Thymus (tissue), 11 donors: ENCODE results near the gene CD28. TPM values are rescaled to one million over a fixed set of nuclear protein-coding genes. Genes with fewer than 3 reads are reported as not detected.
A peak's percentile ranks its signal among the peaks of the same experiment; 100 is the strongest.

Experiments used
- DNase-seq, 9 donors: peaks; one replicate each; pipeline ENCODE4 v3.0.0-alpha.2; 2013; ENCODE audit warnings: low spot score in 9 of 9, low read depth in 6 of 9, missing footprints in 1 of 9
- H3K27ac ChIP-seq, 2 donors: one replicate each; pipeline ENCODE4 v1.5.1; 2013; ENCODE audit warnings: control low read depth in 1 of 2, low read depth in 1 of 2, low read length in 1 of 2, mild to moderate bottlenecking in 1 of 2, moderate library complexity in 1 of 2
- H3K27me3 ChIP-seq, 2 donors: one replicate each; pipeline ENCODE4 v1.5.1; 2013; ENCODE audit warnings: low read length in 1 of 2; ENCODE audit not compliant: control insufficient read depth in 2 of 2, insufficient read depth in 1 of 2
- H3K36me3 ChIP-seq, 2 donors: one replicate each; pipeline ENCODE4 v1.5.1; 2013; ENCODE audit warnings: low read length in 1 of 2, mild to moderate bottlenecking in 1 of 2, moderate library complexity in 1 of 2; ENCODE audit not compliant: control insufficient read depth in 2 of 2, insufficient read depth in 2 of 2
- H3K4me1 ChIP-seq, 2 donors: one replicate each; pipeline ENCODE4 v1.5.1; 2013; ENCODE audit warnings: low read length in 2 of 2; ENCODE audit not compliant: control insufficient read depth in 2 of 2, insufficient read depth in 2 of 2
- H3K4me3 ChIP-seq, 2 donors: one replicate each; pipeline ENCODE4 v1.5.1; 2013; ENCODE audit warnings: low read length in 2 of 2, control low read depth in 1 of 2, mild to moderate bottlenecking in 1 of 2
- H3K9me3 ChIP-seq, 2 donors: one replicate each; pipeline ENCODE4 v1.5.1; 2013; ENCODE audit warnings: low read length in 1 of 2, mild to moderate bottlenecking in 1 of 2; ENCODE audit not compliant: control insufficient read depth in 2 of 2, insufficient read depth in 1 of 2
- WGBS: extraction: QIAGEN DNeasy Blood & Tissue Kit; methylation state at CpG from one replicate; pipeline ENCODE4 v1.1.7; 2013; 5-methylcytosine and 5-hydroxymethylcytosine counted together
- polyA plus RNA-seq: library from polyadenylated mRNA; stranded (reverse); fragments of 200-250 nt; gene quantifications from one replicate; pipeline ENCODE4 v1.2.3, GENCODE V29; 2013
- total RNA-seq: library from RNA; stranded (reverse); fragments of 120-200 nt; gene quantifications from one replicate; pipeline ENCODE4 v1.2.4, GENCODE V29; 2013
- donor health status: healthy.

Gene CD28
- total and polyA plus RNA-seq, 2 donors, result 27.2 to 42.8 TPM

DNA sequence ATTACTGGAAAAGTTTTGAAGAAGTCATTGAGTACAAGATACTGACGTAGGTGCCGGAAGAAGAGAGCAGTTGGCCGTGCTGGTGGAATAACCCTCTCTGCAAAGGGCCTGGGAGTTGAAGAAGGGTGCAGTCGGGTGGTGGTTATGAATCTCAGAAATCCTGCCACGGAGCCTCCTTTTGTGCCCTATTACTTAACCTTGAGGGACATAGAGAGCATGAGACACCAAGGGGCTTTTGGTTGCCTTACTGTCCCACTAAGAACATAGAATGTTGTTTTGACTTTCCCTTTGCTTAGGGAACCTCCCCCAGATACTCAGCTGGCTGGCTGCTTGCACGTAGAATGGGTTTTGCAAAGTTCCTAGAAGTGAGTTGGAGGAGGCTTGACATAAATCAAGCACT is 1.3 kb upstream of the CD28 start:
- Histone ChIP-seq H3K4me1 (peaks cover 10 to 32% of the 10 kb centered on the region in 2 donors), H3K9me3 (no peaks in the 10 kb centered on the region), H3K36me3 (peaks cover 0 to 4% of the 10 kb centered on the region in 2 donors), H3K27me3 (no peaks in the 10 kb centered on the region), H3K4me3 (peak overlapping the region in 1 of 2 donors; percentile 17), H3K27ac (peak overlapping the region; percentile 57 to 92)
- WGBS, result 55% methylated on average over 6 of the region's 6 CpGs
- DNase-seq, result peak in 4 of 9 donors; percentile 48 to 78 (median 52)

DNA sequence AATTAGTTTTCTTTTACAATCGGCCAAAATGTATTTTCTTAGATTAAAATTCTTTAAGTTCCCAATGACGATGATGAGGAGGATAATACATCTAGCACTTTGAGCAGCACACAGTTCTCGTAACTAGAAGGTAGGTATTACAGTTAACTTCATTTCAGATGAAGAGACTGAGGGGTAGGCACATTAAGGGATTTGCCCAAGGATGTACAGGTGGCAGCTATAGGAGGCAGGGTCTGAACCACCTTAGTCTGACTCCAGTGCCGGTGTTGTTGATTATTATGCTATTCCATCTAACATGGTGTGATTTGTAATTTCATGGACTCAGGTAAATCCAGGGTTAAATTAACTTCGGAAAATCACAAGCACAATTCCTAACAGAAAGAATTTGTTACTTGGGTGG is 1.1 kb downstream of the CD28 start:
- peak overlapping the region; percentile 79 to 84 for H3K27ac ChIP-seq
- no peaks in the 10 kb centered on the region for H3K9me3 ChIP-seq
- H3K27me3 ChIP-seq, result no peaks in the 10 kb centered on the region
- H3K4me3 ChIP-seq, result peak overlapping the region; percentile 55 to 62
- H3K4me1 ChIP-seq, result peaks cover 14 to 48% of the 10 kb centered on the region in 2 donors
- H3K36me3 ChIP-seq, result peaks cover 0 to 15% of the 10 kb centered on the region in 2 donors
- peak in 1 of 9 donors; percentile 62 for DNase-seq
- WGBS, result 77% methylated on average over 5 of the region's 5 CpGs

DNA sequence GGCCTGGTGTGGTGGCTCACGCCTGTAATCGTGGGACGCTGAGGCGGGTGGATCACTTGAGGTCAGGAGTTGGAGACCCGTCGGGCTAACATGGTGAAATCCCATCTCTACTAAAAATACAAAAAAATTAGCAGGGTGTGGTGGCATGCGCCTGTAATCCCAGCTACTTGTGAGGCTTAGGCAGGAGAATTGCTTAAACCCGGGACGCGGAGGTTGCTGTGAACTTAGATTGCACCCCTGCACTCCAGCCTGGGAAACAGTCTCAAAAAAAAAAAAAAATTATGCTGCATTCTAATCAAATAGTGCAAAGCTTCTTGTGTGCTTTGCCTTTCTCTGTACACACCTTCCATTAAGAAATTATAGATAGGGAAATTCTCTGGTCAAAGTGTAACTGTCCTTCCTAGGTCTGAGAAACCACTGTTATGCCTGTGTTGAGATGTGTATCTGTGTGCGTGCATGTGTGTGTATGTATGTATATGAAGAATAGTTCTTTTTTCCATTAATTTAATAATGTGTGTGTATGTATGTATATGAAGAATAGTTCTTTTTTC is 2.5 kb downstream of the CD28 start:
- DNase-seq, result peak in 1 of 9 donors; percentile 50
- WGBS, result 84% methylated on average over 11 of the region's 11 CpGs
- H3K27ac ChIP-seq, result peak overlapping the region; percentile 79 to 80

DNA sequence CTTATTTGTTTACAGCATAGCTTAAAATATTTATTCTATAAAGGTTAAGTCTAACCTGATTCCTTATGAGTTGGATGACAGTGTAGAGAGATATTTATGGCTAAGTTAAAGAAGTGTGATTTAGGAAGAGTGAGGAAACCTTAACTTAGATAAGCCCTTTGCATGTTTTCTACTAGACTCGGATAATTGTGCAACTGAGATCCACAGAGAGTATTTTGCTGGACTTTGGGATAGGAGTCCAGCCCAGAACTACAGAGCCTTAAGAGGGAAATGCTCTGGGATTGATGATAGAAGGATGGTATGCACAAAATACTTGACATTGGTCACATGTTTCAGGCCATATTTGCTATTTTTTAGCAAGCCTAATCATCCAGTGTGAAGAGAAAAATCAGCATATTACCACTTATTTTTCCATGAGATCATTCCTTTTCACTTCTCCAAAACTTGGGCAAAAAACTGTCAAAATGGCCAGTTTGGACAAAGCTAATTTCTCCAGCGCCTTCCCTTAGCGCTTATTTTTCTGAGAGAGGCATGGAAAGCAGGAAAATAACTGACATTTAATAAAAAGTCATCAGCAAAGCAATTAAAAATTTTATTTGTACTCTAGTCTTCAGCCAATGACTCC is 3.1 kb downstream of the CD28 start:
- Histone ChIP-seq H3K4me3 (peak overlapping the region; percentile 46 to 55), H3K27me3 (no peaks in the 10 kb centered on the region), H3K9me3 (no peaks in the 10 kb centered on the region), H3K36me3 (peaks cover 0 to 21% of the 10 kb centered on the region in 2 donors), H3K4me1 (peaks cover 23 to 57% of the 10 kb centered on the region in 2 donors), H3K27ac (peak overlapping the region; percentile 79 to 80)
- DNase-seq, result no peak
- WGBS, result 92% methylated on average over 3 of the region's 3 CpGs

More for the DNA sequence above, 2.5 kb downstream of the CD28 start:
- peaks cover 19 to 57% of the 10 kb centered on the region in 2 donors for H3K4me1 ChIP-seq
- H3K36me3 ChIP-seq, result peaks cover 0 to 15% of the 10 kb centered on the region in 2 donors
- H3K4me3 ChIP-seq, result peak overlapping the region; percentile 55 to 62
- no peaks in the 10 kb centered on the region for H3K27me3 ChIP-seq
- H3K9me3 ChIP-seq, result no peaks in the 10 kb centered on the region

GRCh38 chr2:203710226-203710625 is 3.8 kb downstream of the CD28 start:
- no peak for DNase-seq
- Histone ChIP-seq H3K9me3 (no peaks in the 10 kb centered on the region), H3K4me1 (peaks cover 26 to 57% of the 10 kb centered on the region in 2 donors), H3K27me3 (no peaks in the 10 kb centered on the region), H3K36me3 (peaks cover 0 to 23% of the 10 kb centered on the region in 2 donors), H3K27ac (peak overlapping the region; percentile 66 to 79), H3K4me3 (peak overlapping the region; percentile 46 to 55)
- 58% methylated on average over 4 of the region's 4 CpGs for WGBS

DNA sequence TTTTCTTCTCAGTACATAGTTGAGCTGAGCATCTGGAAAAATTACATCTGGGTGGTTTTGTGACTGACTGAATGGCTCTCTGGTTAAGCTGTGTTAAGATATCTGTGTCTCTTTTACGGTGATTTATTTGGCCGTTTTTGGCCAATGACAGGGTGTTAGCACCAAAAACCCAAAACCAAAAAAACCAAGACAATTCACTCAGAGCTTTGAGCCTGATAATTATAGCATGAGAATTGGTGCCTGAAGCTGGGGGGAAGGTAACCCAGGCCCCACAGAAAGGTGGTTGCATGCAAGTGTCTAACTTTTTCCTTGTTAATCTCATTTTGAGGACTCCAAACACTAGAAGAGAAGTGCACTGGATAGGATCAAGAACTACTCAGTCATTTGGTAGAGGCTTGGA is 4.5 kb downstream of the CD28 start:
- no peaks in the 10 kb centered on the region for H3K9me3 ChIP-seq
- peaks cover 4 to 30% of the 10 kb centered on the region in 2 donors for H3K36me3 ChIP-seq
- H3K4me1 ChIP-seq, result peaks cover 24 to 58% of the 10 kb centered on the region in 2 donors
- WGBS, result 80% methylated on average over 2 of the region's 2 CpGs
- peak overlapping the region; percentile 23 to 55 for H3K4me3 ChIP-seq
- H3K27me3 ChIP-seq, result no peaks in the 10 kb centered on the region
- DNase-seq, result no peak
- peak overlapping the region; percentile 77 to 79 for H3K27ac ChIP-seq

- H3K9me3 ChIP-seq, result no peaks in the 10 kb centered on the region
- DNase-seq, result no peak
- H3K27me3 ChIP-seq, result no peaks in the 10 kb centered on the region
- H3K4me1 ChIP-seq, result peaks cover 22 to 57% of the 10 kb centered on the region in 2 donors
- no peak overlapping the region for H3K4me3 ChIP-seq
- H3K36me3 ChIP-seq, result peaks cover 5 to 34% of the 10 kb centered on the region in 2 donors
- H3K27ac ChIP-seq, result peak overlapping the region in 1 of 2 donors; percentile 79
- 84% methylated on average over 3 of the region's 3 CpGs for WGBS
Measured at GRCh38 chr2:203711399-203711798, 5.0 kb downstream of the CD28 start.

DNA sequence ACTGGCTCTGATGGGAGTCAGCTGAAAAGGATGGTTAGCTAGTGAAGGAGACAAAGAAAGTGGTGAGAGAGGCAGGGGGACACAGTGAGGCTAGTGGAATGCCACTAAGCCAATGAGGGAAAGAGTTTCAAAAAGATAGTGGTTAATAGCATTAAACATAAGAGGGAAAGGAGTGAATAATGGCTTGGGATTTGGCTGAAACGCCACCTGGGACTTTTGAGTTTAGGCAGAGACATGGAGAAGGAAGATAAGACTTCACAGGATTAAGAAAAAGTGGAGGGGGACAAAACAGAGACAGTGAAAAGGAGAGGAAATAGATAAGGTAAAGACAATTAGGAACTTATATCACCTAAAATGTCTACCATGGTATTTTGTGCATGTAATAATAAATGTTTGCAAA is 6.9 kb downstream of the CD28 start:
- no peak for DNase-seq
- no peaks in the 10 kb centered on the region for H3K27me3 ChIP-seq
- H3K4me1 ChIP-seq, result peaks cover 30 to 73% of the 10 kb centered on the region in 2 donors
- H3K27ac ChIP-seq, result peak overlapping the region in 1 of 2 donors; percentile 52
- WGBS, result 85% methylated on average over 1 of the region's 1 CpG
- peaks cover 5 to 44% of the 10 kb centered on the region in 2 donors for H3K36me3 ChIP-seq
- H3K4me3 ChIP-seq, result no peak overlapping the region
- no peaks in the 10 kb centered on the region for H3K9me3 ChIP-seq

- no peak overlapping the region for H3K27ac ChIP-seq
- no peak for DNase-seq
- 91% methylated on average over 3 of the region's 3 CpGs for WGBS
Measured at GRCh38 chr2:203714112-203714511, 7.7 kb downstream of the CD28 start.

More at GRCh38 chr2:203714112-203714511, 7.7 kb downstream of the CD28 start:
- no peaks in the 10 kb centered on the region for H3K27me3 ChIP-seq
- H3K4me1 ChIP-seq, result peaks cover 31 to 69% of the 10 kb centered on the region in 2 donors
- H3K9me3 ChIP-seq, result no peaks in the 10 kb centered on the region
- no peak overlapping the region for H3K4me3 ChIP-seq
- H3K36me3 ChIP-seq, result peaks cover 5 to 44% of the 10 kb centered on the region in 2 donors
